Measurements from ENCODE around the gene JUNB.

JUNB gene

DNA sequence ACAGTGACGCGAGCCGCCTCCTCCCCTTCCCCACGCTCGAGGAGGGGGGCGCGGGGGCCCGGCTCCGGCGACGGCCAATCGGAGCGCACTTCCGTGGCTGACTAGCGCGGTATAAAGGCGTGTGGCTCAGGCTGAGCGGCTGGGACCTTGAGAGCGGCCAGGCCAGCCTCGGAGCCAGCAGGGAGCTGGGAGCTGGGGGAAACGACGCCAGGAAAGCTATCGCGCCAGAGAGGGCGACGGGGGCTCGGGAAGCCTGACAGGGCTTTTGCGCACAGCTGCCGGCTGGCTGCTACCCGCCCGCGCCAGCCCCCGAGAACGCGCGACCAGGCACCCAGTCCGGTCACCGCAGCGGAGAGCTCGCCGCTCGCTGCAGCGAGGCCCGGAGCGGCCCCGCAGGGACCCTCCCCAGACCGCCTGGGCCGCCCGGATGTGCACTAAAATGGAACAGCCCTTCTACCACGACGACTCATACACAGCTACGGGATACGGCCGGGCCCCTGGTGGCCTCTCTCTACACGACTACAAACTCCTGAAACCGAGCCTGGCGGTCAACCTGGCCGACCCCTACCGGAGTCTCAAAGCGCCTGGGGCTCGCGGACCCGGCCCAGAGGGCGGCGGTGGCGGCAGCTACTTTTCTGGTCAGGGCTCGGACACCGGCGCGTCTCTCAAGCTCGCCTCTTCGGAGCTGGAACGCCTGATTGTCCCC is at the start of gene JUNB:
JUNB (plus strand) TSS at position 142 of the 706 bp plus-strand sequence; CDS start at position 428, 286 bp downstream.
- DNase-seq, result peak; percentile 98

- no peak for DNase-seq
Measured at GRCh38 chr19:12745166-12745897, 46.0 kb upstream of the JUNB start.

- DNase-seq, result no peak
Measured at GRCh38 chr19:12748489-12748888, 42.8 kb upstream of the JUNB start.

GRCh38 chr19:12749938-12750521 is 41.3 kb upstream of the JUNB start:
- no peak for DNase-seq

DNA sequence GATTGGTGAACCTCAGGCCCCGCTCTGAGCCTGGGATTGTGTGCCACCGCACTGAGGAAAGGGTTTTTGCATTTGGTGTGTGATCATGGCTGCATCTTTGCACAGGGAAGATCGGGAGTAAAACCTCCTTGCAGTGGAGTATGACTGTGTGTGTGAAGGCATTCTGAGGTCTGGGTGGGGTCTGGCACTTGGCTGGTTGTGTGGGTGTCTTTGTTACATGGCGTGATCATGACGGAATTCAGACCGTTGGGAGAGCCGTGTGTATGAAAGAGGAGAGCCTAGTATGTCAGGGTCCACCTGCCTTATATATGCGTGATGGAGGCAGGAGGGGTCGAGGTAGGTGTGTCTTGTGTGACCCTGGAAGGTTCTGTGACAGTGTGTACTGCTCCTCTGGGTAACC is 40.4 kb upstream of the JUNB start:
- no peak for DNase-seq

DNA sequence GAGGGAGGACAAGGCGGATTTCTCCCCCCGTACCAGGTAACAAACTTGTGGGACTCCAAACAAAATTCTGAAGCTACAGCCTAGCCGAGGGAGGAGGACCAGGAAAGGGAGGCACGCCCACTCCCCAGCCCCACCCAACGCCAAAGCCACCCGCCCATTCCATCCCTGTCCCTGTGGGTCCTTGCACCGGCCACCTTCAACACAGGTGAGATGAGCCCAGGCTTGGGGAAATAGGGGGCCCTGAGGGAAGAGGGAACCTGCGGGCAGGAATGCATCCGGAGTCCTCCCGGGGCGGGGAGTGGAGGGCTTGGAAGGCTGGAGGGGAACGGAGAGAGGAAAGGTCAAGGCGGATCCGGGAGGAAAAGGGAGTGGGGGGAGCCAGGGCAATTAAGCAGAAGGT is 39.7 kb upstream of the JUNB start, which contains the start of gene BEST2:
BEST2 (plus strand) TSS at position 157 of the 400 bp plus-strand sequence. CDS start 802 bp downstream, outside the sequence.
- no peak for DNase-seq

DNA sequence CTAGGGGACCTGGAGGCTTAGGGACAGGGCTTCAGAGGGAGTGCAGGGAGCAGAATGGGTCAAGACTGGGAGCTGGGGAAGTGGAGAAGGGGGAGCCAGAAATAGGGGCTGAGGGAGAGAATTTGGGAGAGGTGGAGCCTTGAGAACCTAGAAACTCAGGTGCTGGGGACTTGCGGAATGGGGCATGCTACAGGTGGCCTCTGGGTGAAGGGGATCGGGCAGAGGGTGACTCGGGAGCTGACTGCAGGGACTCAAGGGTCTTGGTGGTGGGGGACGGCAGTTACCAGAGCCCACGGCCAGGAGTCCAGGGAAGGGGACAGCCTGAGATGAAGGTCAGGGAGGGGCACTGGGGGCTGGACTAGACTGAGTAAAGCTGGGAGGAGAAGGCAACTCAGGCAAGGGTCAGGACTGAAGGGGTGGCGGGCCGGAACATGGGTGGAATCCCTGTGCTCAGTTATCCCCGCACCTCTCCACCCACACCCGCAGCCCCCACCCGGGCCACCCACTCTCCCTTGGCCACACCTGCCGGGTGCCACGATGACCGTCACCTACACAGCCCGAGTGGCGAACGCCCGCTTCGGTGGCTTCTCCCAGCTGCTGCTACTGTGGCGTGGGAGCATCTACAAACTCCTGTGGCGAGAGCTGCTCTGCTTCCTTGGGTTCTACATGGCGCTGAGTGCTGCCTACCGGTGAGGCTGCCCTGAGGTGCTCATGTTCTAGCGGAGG is 39.1 kb upstream of the JUNB start:
- DNase-seq, result no peak

DNA sequence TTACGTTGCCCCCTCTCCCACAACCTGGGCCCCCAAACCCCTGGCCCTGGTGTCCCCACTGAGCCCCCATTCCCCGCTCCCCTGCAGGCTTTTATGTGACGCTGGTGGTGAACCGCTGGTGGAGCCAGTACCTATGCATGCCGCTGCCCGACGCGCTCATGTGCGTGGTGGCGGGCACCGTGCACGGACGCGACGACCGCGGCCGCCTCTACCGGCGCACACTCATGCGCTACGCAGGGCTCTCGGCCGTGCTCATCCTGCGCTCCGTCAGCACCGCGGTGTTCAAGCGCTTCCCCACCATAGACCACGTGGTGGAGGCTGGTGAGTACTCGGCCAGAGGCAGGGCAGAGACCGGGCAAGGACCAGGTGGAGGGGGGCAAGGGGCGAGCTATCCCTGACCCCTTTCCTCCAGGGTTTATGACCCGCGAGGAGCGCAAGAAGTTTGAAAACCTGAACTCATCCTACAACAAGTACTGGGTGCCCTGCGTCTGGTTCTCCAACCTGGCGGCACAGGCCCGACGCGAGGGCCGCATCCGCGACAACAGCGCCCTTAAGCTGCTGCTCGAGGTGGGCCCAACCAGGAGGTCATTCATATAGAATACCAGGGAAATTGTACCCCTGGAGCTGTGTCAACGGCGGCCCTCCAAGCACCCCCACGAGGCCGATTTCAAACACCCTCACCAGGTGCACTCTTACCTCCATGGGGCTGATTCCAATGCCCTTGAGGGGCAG is 36.7 kb upstream of the JUNB start:
- no peak for DNase-seq

DNA sequence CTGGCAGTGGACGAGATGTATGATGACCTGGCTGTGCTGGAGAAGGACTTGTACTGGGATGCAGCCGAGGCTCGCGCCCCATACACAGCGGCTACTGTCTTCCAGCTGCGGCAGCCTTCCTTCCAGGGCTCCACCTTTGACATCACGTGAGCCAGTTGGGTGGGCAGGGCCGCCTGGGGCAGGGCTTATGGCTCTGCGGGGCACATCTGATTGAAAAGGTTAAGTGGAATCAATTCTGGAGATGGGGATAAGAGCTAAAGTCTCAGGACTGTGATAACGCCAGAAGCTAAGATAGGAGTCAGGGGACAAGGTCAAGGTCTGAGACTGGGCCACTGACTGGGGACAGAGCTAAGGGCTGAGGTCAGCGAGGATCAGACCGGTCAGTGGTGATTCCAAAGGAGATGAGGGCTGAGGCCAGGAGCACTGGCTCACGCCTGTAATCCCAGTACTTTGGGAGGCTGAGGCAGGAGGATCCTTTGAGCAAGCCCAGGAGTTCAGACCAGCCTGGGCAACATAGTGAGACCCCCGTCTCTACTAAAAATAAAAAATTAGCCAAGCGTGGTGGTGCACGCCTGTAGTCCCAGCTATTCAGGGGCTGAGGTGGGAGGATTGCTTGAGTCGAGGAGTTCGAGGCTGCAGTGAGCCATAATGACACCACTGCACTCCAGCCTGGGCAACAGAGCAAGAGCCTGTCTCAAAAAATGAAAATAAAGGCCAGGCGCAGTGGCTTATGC is 35.0 kb upstream of the JUNB start:
- DNase-seq, result no peak

GRCh38 chr19:12757544-12758274 is 33.6 kb upstream of the JUNB start:
- DNase-seq, result peak; percentile 83

- no peak for DNase-seq
Measured at GRCh38 chr19:12759686-12760085, 31.6 kb upstream of the JUNB start.

DNA sequence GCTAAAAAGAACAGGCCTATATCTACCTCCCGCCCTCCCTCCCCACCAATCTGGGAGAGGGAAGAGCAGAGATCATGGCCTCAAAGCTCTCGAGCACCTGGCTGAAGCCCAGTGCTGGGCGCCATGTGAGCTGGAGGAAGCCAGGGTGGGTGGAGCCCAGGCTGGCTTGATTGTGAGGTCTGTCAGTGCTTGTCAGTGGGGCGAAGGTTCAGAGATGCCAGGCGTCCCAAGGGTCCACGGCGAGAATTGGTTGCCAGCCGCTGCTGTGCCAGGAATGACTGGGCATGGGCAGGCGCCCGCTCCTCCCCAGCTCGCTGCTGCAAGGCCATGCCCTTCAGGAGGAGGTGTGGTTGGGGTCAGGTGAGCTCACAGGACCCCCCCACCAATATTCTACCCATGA is 28.2 kb upstream of the JUNB start:
- DNase-seq, result no peak

DNA sequence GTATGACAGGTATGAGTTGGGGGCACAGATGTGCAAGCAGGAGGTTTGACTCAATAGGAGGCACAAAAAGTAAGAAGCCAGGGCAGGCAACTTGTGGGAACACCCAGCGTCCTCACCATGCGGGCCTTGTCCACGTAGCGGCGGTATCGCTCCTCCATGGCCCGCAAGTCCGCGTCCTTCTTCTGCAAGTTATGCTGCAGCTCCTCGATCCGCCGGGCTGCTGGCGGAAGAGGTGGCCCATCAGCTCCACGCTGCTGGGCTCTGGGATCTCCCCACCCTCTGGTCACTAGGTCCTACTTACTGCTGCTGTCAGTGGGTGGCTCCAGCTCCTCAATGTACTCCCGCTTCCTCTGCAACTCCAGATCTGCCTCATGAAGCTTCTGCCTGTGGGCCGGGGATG is 26.6 kb upstream of the JUNB start:
- DNase-seq, result no peak

DNA sequence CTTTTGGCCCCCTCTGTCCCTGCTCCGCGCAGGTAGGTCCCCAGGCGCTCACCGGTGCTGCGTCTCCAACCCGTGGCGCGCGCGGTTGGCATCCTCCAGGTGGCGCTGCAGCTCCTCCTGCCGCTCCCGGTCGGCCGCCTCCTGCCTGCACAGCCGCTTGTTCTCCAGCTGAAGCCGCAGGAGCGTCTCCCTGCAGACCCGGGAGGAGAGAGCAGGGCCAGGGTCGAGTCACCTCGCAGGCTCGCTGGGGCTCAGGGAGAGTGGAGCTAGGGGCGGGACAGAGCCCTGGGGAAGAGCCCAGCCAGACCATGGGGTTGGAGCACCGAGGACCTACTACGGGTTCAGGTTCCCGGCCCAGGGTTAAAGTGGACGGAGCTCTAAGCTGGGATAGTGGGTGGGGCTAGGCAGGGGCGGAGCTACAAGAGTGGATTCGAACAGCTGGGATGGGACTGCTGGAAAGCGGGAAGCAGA is 25.2 kb upstream of the JUNB start:
- peak; percentile 88 for DNase-seq

- DNase-seq, result no peak
Measured at GRCh38 chr19:12767150-12767549, 24.1 kb upstream of the JUNB start.

GRCh38 chr19:12767666-12768065 is 23.6 kb upstream of the JUNB start:
- DNase-seq, result no peak

DNA sequence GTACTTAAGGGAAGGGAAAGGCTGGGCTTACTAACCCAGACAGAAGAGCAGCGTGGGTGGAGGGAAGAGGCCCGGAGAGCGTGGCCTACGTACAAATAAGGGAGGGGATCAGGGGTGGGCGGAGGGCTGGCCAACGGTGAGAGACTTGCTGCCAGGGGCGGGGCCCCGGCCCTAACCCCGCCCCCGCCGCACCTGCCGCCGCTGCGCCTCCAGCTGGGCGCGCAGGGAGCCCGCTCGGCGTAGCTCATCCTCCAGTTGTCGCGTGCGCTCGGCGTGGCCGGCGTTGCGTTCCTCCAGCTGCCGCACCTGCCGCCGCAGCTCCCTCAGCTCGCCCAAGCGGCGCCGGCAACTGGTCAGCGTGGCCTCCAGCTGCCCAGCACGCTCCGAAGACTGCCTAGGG is 21.6 kb upstream of the JUNB start:
- peak; percentile 69 for DNase-seq

DNA sequence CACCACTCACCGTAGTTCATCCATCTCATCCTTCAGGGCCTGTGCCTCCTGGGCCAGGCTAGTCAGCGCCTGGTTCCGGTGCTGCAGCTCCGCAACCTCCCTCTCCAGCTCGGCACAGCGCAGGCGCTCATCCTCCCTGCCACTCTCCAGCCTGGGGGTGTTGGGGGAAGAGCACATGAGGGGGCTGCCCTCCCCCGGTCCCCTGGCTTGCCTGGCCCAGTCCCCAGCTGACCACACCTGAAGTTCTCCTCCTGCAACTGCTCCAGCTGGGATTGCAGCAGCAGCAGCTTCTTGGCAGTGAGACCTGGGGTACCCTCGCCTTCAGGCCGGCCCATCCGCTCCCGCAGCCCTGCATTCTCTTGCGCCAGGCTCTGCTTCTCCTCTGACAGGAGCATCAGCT is 20.4 kb upstream of the JUNB start:
- DNase-seq, result no peak

- DNase-seq, result no peak
Measured at GRCh38 chr19:12772323-12772722, 19.0 kb upstream of the JUNB start.

DNA sequence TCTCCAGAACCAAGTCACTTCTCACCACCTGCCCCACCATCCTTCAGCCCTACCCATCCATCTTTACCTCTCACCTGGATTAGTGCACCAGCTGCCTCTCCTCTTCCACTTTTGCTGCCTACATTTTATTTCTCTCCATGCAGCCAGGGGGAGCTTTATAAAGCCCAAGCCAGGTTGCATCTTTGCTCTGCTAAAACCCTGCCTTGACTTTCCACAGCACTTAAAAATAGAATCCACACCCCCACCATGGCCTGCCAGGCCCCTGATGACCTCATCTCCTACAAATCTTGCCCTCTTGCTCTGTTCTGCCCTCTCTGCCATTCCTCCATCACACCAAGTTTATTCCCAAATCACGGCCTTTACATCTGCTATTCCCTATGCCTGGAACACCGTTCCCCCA is 17.7 kb upstream of the JUNB start:
- no peak for DNase-seq
